Endothelial cell of umbilical vein (primary cell): Measurements from ENCODE around the gene ALKBH5.

Source experiments
- CTCF ChIP-seq, 2 donors: IDR thresholded peaks; 1 replicate in 1 of 2; 2 replicates in 1 of 2; pipeline ENCODE4 v1.5.1; 2011; ENCODE audit warnings: low read length in 2 of 2, mild to moderate bottlenecking in 2 of 2, moderate library complexity in 2 of 2, control low read depth in 1 of 2, inconsistent platforms in 1 of 2, low read depth in 1 of 2; ENCODE audit not compliant: insufficient read depth in 1 of 2; ENCODE audit errors: extremely low read depth in 1 of 2
- EZH2 ChIP-seq: IDR thresholded peaks from 2 replicates; pipeline ENCODE4 v1.6.1; 2012; ENCODE audit warnings: borderline replicate concordance, low read depth, mild to moderate bottlenecking, moderate library complexity, low read length, inconsistent platforms; ENCODE audit not compliant: severe bottlenecking
- MYC ChIP-seq: IDR thresholded peaks from one replicate; pipeline ENCODE4 v1.6.1; 2011; ENCODE audit warnings: mild to moderate bottlenecking, low read depth, low read length
- POLR2A ChIP-seq: IDR thresholded peaks from 2 replicates; pipeline ENCODE4 v1.6.1; 2012; ENCODE audit warnings: low read depth, mild to moderate bottlenecking, control low read depth, low read length
- POLR2AphosphoS5 ChIP-seq: IDR thresholded peaks from 2 replicates; pipeline ENCODE4 v1.6.1; 2012; ENCODE audit warnings: low read depth, mild to moderate bottlenecking, control low read depth, low read length, moderate library complexity; ENCODE audit not compliant: insufficient read depth

GRCh38 chr17:18235743-18236256 lies 52.2 kb downstream of the ALKBH5 start:
- TF ChIP-seq CTCF (IDR thresholded peaks at IDR 0.05; ENCODE audit: extremely low read depth in 1 of 2, insufficient read depth in 1 of 2, low read depth in 1 of 2, low read length in 2 of 2): no peak
- TF ChIP-seq POLR2A: no peak
- peak; percentile 69 for TF ChIP-seq POLR2AphosphoS5
- no peak for TF ChIP-seq EZH2
- no peak for TF ChIP-seq MYC
